K562 (cell line): ENCODE data around the gene TIGD1. TPM values are rescaled to one million over a fixed set of nuclear protein-coding genes. Genes with fewer than 3 reads are reported as not detected.
A peak's percentile ranks its signal among the peaks of the same experiment; 100 is the strongest.

ENCODE experiments used
- ATAC-seq: fragments of 200-7000 bp; cut with Tn5 transposase; 3 replicates; pipeline ENCODE4 v1.9.1; 2020; ENCODE audit warnings: moderate library complexity
- BruUV-seq: library from RNA; stranded (reverse); fragments of 400-500 nt; replicated peaks from 2 replicates; lab custom pipeline; 2021; lab: Mats Ljungman, UMichigan
- CTCF ChIA-PET: fragments of 300-600 bp; formaldehyde crosslinking; extraction: SDS; loops from one replicate; lab custom pipeline; 2021; ENCODE audit warnings: low intra/inter-chr PET ratio; lab: Yijun Ruan, JAX
- POLR2A ChIA-PET: fragments of 300-600, 350-650 bp; sonication (Branson Sonifier 250); formaldehyde crosslinking; extraction: SDS; loops from one replicate; lab custom pipeline; 2021; ENCODE audit warnings: antibody characterized with exemption, inconsistent platforms; lab: Yijun Ruan, JAX
- DNase-seq, 4 experiments: peaks; one replicate each; pipeline versions ENCODE4 v3.0.0 to v3.0.0-alpha.2; 2011 to 2018; ENCODE audit warnings: low spot score in 3 of 4, mixed read lengths in 3 of 4; ENCODE audit errors: extremely low read depth in 1 of 4
- FAIRE-seq: peaks from 2 replicates; lab custom pipeline; 2011; peaks lifted over from hg19 to GRCh38; lab: Jason Lieb, UNC
- H2AFZ ChIP-seq: 2 replicates; pipeline ENCODE4 v1.6.0; 2011; ENCODE audit warnings: low read depth, low read length, control low read depth, inconsistent platforms
- H3K27ac ChIP-seq: fragments of 200-600 bp; 3 replicates; pipeline ENCODE4 v1.8.0; 2011; ENCODE audit warnings: low read depth, mild to moderate bottlenecking, control low read depth, inconsistent platforms, low read length, moderate library complexity, mixed read lengths; ENCODE audit errors: extremely low read depth
- H3K27me3 ChIP-seq, 2 experiments: fragments of 300-600 bp in 1 of 2; 2 replicates in 1 of 2; 3 replicates in 1 of 2; pipeline versions ENCODE4 v1.6.0 to v1.8.0; 2011; ENCODE audit warnings: inconsistent platforms in 2 of 2, low read length in 2 of 2, mild to moderate bottlenecking in 1 of 2, mixed read lengths in 1 of 2, moderate library complexity in 1 of 2; ENCODE audit not compliant: control insufficient read depth in 2 of 2, insufficient read depth in 2 of 2
- H3K36me3 ChIP-seq: fragments of 300-600 bp; 3 replicates; pipeline ENCODE4 v1.8.0; 2011; ENCODE audit warnings: mild to moderate bottlenecking, low read length, inconsistent platforms; ENCODE audit not compliant: control insufficient read depth, insufficient read depth
- H3K4me1 ChIP-seq, 2 experiments: fragments of 200-600 bp in 1 of 2; replicated peaks in 1 of 2; 2 replicates in 1 of 2; 3 replicates in 1 of 2; pipeline versions ENCODE4 v1.5.1 to v1.8.0; 2011; ENCODE audit warnings: inconsistent platforms in 2 of 2, low read length in 2 of 2, mild to moderate bottlenecking in 1 of 2, mixed read lengths in 1 of 2, moderate library complexity in 1 of 2; ENCODE audit not compliant: control insufficient read depth in 2 of 2, insufficient read depth in 2 of 2
- H3K4me2 ChIP-seq: 2 replicates; pipeline ENCODE4 v1.6.1; 2011; ENCODE audit warnings: low read length, control low read depth, inconsistent platforms, mixed read lengths; ENCODE audit not compliant: insufficient read depth
- H3K4me3 ChIP-seq: fragments of 200-600 bp; sonication (generic), shearing (Covaris generic); 2 replicates; pipeline ENCODE4 v1.5.1; 2016; ENCODE audit warnings: control low read depth, inconsistent platforms
- H3K79me2 ChIP-seq: fragments of 200-600 bp; 3 replicates; pipeline ENCODE4 v1.8.0; 2011; ENCODE audit warnings: low read length, inconsistent platforms; ENCODE audit not compliant: control insufficient read depth, insufficient read depth
- H3K9ac ChIP-seq, 2 experiments: 2 replicates each; pipeline versions ENCODE4 v1.6.0 to v1.6.1; 2011; ENCODE audit warnings: low read depth in 2 of 2, low read length in 2 of 2, control low read depth in 1 of 2, inconsistent platforms in 1 of 2, mild to moderate bottlenecking in 1 of 2, mixed read lengths in 1 of 2; ENCODE audit not compliant: insufficient read depth in 1 of 2
- H3K9me1 ChIP-seq: one replicate; pipeline ENCODE4 v1.6.0; 2011; ENCODE audit warnings: inconsistent platforms, mild to moderate bottlenecking, low read length, moderate library complexity; ENCODE audit not compliant: control insufficient read depth, insufficient read depth
- H3K9me3 ChIP-seq: replicated peaks from 2 replicates; pipeline ENCODE4 v1.5.1; 2011; ENCODE audit warnings: low read depth, low read length, inconsistent platforms; ENCODE audit not compliant: control insufficient read depth, insufficient read depth
- H4K20me1 ChIP-seq: replicated peaks from 2 replicates; pipeline ENCODE4 v1.6.1; 2011; ENCODE audit warnings: low read length, inconsistent platforms, mixed read lengths; ENCODE audit not compliant: control insufficient read depth, insufficient read depth
- BCOR ChIP-seq: fragments of 450-650 bp; IDR thresholded peaks from 2 replicates; pipeline ENCODE4 v1.6.1; 2016
- BDP1 ChIP-seq: IDR thresholded peaks from 3 replicates; pipeline ENCODE4 v1.6.1; 2011; ENCODE audit not compliant: insufficient read length, insufficient read depth
- MIER1 ChIP-seq: fragments of 450-650 bp; IDR thresholded peaks from 2 replicates; pipeline ENCODE4 v1.6.1; 2016; ENCODE audit warnings: antibody characterized with exemption, mild to moderate bottlenecking, low read depth
- POLR2G ChIP-seq: fragments of 200-400 bp; formaldehyde crosslinking; IDR thresholded peaks from 2 replicates; pipeline ENCODE4 v1.6.1; 2017; ENCODE audit warnings: low read depth, mild to moderate bottlenecking, antibody characterized with exemption, low read length, moderate library complexity
- RBFOX2 ChIP-seq: fragments of 200-400 bp; formaldehyde crosslinking; IDR thresholded peaks from 2 replicates; pipeline ENCODE4 v1.6.1; 2017; ENCODE audit warnings: low read depth, mild to moderate bottlenecking, low read length, moderate library complexity
- RHOXF2B ChIP-seq: fragments of 250-450 bp; sonication (Bioruptor Pico); conservative IDR thresholded peaks from 2 replicates; pipeline ENCODE4 v1.5.1; 2021
- SNRNP70 ChIP-seq: fragments of 200-400 bp; formaldehyde crosslinking; optimal IDR thresholded peaks from 2 replicates; pipeline ENCODE3; 2017; ENCODE audit warnings: low read depth, low read length
- WGBS: fragments of 100-300 bp; shearing (Covaris generic); methylation state at CpG from one replicate; pipeline ENCODE4 v1.1.6; 2016; ENCODE audit warnings: low coverage, mixed read lengths; ENCODE audit not compliant: insufficient coverage; ENCODE audit errors: missing lambda C conversion rate; 5-methylcytosine and 5-hydroxymethylcytosine counted together
- in situ Hi-C: fragments of 300-500 bp; cut with MboI; formaldehyde crosslinking; loops from 4 replicates; pipeline ENCODE4 v1.15.0; 2018; ENCODE audit warnings: inconsistent platforms, mixed read lengths
- intact Hi-C: fragments of 100-400 bp; cut with micrococcal nuclease; formaldehyde crosslinking; loops from 2 replicates; pipeline ENCODE4 v1.14.2; 2022
- polyA plus RNA-seq, 8 experiments: library from polyadenylated mRNA; depleted of rRNA in 4 of 8; stranded (reverse) in 5 of 8; unstranded in 3 of 8; fragments of >200 nt; fragmentation: Nextera tagmentation in 2 of 8; fragmentation: Illumina TruSeq in 1 of 8; extraction: Ambion mirVana in 2 of 8; extraction: Trizol in 1 of 8; gene quantifications; 2 replicates each; pipeline versions ENCODE4 v1.2.1 to v1.2.3, GENCODE V29; 2011 to 2014; ENCODE audit warnings: inconsistent platforms in 1 of 8, missing spikeins in 1 of 8
- total RNA-seq, 7 experiments: library from RNA; depleted of rRNA in 6 of 7; stranded (reverse); fragments of >200 nt in 6 of 7; fragmentation: Illumina TruSeq in 2 of 7; extraction: Trizol in 2 of 7; gene quantifications; 2 replicates each; pipeline versions ENCODE4 v1.2.1 to v1.2.3, GENCODE V29; 2011 to 2021; ENCODE audit warnings: low replicate concordance in 1 of 7

Gene TIGD1
- total and polyA plus RNA-seq, 9 of the 15 experiments (the other 6 are each of a cell fraction or from before 2014, with no cell fraction given), result 2.0 to 10.1 (median 6.6) TPM

DNA sequence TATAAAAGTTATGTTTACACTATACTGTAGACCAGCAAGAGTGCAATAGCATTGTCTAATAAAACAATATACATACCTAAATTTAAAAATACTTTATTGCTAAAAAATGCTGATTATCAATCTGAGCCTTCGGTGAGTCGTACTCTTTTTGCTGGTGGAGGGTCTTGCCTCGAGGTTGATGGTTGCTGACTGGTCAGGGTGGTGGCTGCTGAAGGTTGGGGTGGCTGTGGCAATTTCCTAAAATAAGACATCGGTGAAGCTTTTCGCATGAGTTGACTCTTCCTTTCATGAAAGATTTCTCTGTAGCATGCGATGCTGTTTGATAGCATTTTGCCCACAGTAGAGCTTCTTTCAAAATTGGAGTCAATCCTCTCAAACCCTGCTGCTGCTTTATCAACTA is 2.4 kb downstream of the TIGD1 start:
- BruUV-seq, result no TSS peak
- in situ Hi-C loops (no loop called here), intact Hi-C loops (no loop called here)
- ChIA-PET CTCF (no interaction called here), POLR2A (no interaction called here)
- Histone ChIP-seq H3K4me1 (peaks cover 6 to 14% of the 10 kb centered on the region in 2 experiments; a peak in 4 of 5 replicates), H3K4me2 (no peak overlapping the region), H4K20me1 (no peaks in the 10 kb centered on the region), H3K9me1 (no peaks in the 10 kb centered on the region), H3K4me3 (no peak overlapping the region)
- no peak for ATAC-seq
- no peak for TF ChIP-seq BDP1
- TF ChIP-seq RHOXF2B (CRISPR knock-in tag), result no peak
- TF ChIP-seq, all 486 proteins: peak for 0
- Histone ChIP-seq H3K36me3 (peaks cover 23% of the 10 kb centered on the region; the same call in 2 of the 3 replicates), H3K27ac (no peak overlapping the region), H2AFZ (no peak overlapping the region), H3K9me3 (no peaks in the 10 kb centered on the region; the same call in 1 of the 2 replicates), H3K79me2 (peaks cover 45% of the 10 kb centered on the region), H3K27me3 (no peaks in the 10 kb centered on the region), H3K9ac (no peak overlapping the region)
- WGBS, result 100% methylated on average over 4 of the region's 6 CpGs
- FAIRE-seq (no peak), DNase-seq (no peak)

DNA sequence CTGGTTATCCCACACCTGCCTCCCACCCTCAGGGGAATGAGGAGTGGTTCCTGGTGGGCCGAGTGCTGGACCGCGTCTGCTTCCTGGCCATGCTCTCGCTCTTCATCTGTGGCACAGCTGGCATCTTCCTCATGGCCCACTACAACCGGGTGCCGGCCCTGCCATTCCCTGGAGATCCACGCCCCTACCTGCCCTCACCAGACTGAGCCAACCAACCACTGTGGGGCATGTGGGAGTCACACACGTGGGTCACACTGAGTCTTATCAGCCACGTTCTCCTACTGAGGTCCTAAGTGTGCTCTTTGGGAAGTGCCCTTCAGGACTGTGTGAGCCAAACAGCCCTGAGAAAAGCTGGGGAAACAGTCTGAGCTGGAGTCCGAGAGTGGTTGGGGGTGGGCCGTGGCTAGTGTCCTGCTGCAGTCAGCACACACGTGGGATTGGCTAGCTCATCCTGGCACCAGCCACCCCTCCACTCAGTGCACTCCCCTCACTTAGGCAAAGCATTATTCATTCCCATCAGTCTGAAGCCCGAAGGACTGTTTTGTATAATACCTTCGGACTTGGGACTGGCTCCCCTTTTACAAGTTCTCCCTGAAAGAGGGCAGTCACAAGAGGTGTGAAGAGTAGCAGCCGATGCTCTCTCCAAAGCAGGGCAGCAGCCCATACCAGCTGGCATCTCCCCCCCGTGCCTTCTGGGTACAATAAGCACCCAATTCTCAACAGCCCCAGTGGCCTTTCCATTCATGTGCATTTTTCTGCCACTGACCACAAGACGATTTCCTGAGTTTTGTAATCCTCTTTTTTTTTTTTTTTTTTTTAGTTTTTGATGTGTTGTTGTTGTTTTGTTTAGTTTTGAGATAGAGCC is 4.6 kb downstream of the TIGD1 start:
- 70% methylated on average over 7 of the region's 17 CpGs for WGBS
- no peak for ATAC-seq
- no peaks in the 10 kb centered on the region for H4K20me1 ChIP-seq
- peaks cover 23% of the 10 kb centered on the region; the same call in 2 of the 3 replicates for H3K79me2 ChIP-seq
- H3K4me1 ChIP-seq, result peaks cover 0 to 23% of the 10 kb centered on the region in 2 experiments; a peak in 3 of 5 replicates
- H2AFZ ChIP-seq, result no peak overlapping the region
- H3K4me3 ChIP-seq, result no peak overlapping the region
- CTCF ChIA-PET, result no interaction called here
- no peak for TF ChIP-seq MIER1
- 0 out of 2 replicates have a peak, but pooled peaks have one; percentile 19 for TF ChIP-seq RBFOX2
- TF ChIP-seq SNRNP70, result no peak
- peak; percentile 43 for TF ChIP-seq POLR2G
- TF ChIP-seq BCOR, result no peak
- in situ Hi-C loops (no loop called here), intact Hi-C loops (no loop called here)
- no peaks in the 10 kb centered on the region for H3K9me1 ChIP-seq
- no peak for FAIRE-seq
- H3K9me3 ChIP-seq, result no peaks in the 10 kb centered on the region
- no peak overlapping the region; a peak in 1 of 4 replicates for H3K9ac ChIP-seq
- no peak overlapping the region for H3K4me2 ChIP-seq
- peaks cover 15% of the 10 kb centered on the region; the same call in 2 of the 3 replicates for H3K36me3 ChIP-seq
- no TSS peak for BruUV-seq
- no peak overlapping the region for H3K27ac ChIP-seq
- no peak for DNase-seq
- no peaks in the 10 kb centered on the region for H3K27me3 ChIP-seq
- POLR2A ChIA-PET, result interaction anchor here (0.7 to 2.2 kb wide), 3 partner anchors 14 to 345 kb away, joined by 3 to 5 read pairs (median 3); no protein-coding TSS in a partner anchor
